Heart left ventricle (tissue), 13 donors: ENCODE data around the gene LAMA2.
"Not testable (repeated sequence)": the region's sequence is repeated elsewhere in the genome, so short reads cannot be mapped to it uniquely, and the experiment has no call there.

Source experiments
- POLR2A ChIP-seq, 2 donors: fragments of 450-650 bp; IDR thresholded peaks; one replicate each; pipeline ENCODE4 v1.6.1; 2017; ENCODE audit warnings: antibody characterized with exemption in 2 of 2, mild to moderate bottlenecking in 2 of 2, moderate library complexity in 2 of 2
- TF ChIP-seq, protein P1 (sequence below), 12 donors: fragments of 200-600 bp; sonication (generic) in 4 of 12; IDR thresholded peaks; one replicate each; pipeline versions ENCODE4 v1.5.0 to v1.8.0; 2018 to 2022; ENCODE audit warnings: antibody characterized with exemption in 12 of 12, mild to moderate bottlenecking in 5 of 12
- donor health status: ischemic (EF 13 %, LVEDD 7.1; RV severe dilation, severe dysfunction).
- donor health status: DM: no; HTN: yes; CAD: no.
- donor health status: DM: no; HTN: no; CAD: no.
- donor health status: ischemic (EF 25% LVEDD 6.9; RV normal size, moderate dysfunction).
- donor health status: ischemic (EF 25% LVEDD 5.7; RV mildly dilated, moderate dysfunction).
- donor health status: ischemic (EF 35%, LVEDD 5.7; RV mildly dilated, moderate dysfunction).
- donor health status: nonischemic (EF 11% LVEDD 7.7; RV severe dilation, severe dysfunction).
- donor health status: DM: yes; HTN: yes; CAD: no.
- donor health status: PGD.
- donor health status: ischemic (EF 29% LVEDD 5.4; RV normal size, mild dysfunction).
- donor health status: nonischemic (EF 23%, LVEDD 6.1; RV moderate dilation, normal function).

- TF ChIP-seq, protein P1, sequence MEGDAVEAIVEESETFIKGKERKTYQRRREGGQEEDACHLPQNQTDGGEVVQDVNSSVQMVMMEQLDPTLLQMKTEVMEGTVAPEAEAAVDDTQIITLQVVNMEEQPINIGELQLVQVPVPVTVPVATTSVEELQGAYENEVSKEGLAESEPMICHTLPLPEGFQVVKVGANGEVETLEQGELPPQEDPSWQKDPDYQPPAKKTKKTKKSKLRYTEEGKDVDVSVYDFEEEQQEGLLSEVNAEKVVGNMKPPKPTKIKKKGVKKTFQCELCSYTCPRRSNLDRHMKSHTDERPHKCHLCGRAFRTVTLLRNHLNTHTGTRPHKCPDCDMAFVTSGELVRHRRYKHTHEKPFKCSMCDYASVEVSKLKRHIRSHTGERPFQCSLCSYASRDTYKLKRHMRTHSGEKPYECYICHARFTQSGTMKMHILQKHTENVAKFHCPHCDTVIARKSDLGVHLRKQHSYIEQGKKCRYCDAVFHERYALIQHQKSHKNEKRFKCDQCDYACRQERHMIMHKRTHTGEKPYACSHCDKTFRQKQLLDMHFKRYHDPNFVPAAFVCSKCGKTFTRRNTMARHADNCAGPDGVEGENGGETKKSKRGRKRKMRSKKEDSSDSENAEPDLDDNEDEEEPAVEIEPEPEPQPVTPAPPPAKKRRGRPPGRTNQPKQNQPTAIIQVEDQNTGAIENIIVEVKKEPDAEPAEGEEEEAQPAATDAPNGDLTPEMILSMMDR (IDR thresholded peaks at IDR 0.05): not testable (repeated sequence)
- not testable (repeated sequence) for TF ChIP-seq POLR2A (IDR thresholded peaks at IDR 0.05)
Measured at GRCh38 chr6:129088481-129088880, 205.5 kb downstream of the LAMA2 start.
